ENCODE results near the gene SHANK2. TPM values are rescaled to one million over a fixed set of nuclear protein-coding genes. Genes with fewer than 3 reads are reported as not detected.
"Not testable (repeated sequence)": the region's sequence is repeated elsewhere in the genome, so short reads cannot be mapped to it uniquely, and the experiment has no call there.

The SHANK2 gene
- total RNA-seq, 1 donor from 2014 or later, result 65.9 TPM

GRCh38 chr11:71245601-71246391, 6.6 kb downstream of the SHANK2 start:
- no peak for DNase-seq (ENCODE audit: low read depth)

GRCh38 chr11:71244116-71244810, 8.1 kb downstream of the SHANK2 start:
- no peak for DNase-seq (ENCODE audit: low read depth)

- DNase-seq (ENCODE audit: low read depth), result peak; percentile 17
Measured at GRCh38 chr11:71242391-71242790, 10.0 kb downstream of the SHANK2 start.

GRCh38 chr11:71241721-71242259, 10.6 kb downstream of the SHANK2 start:
- peak; percentile 28 for DNase-seq (ENCODE audit: low read depth)

GRCh38 chr11:71240865-71241691, 11.3 kb downstream of the SHANK2 start:
- peak; percentile 99 for DNase-seq (ENCODE audit: low read depth)

- no peak for DNase-seq (ENCODE audit: low read depth)
Measured at GRCh38 chr11:71240061-71240690, 12.2 kb downstream of the SHANK2 start.

GRCh38 chr11:71239581-71239980, 12.8 kb downstream of the SHANK2 start:
- DNase-seq (ENCODE audit: low read depth), result no peak

GRCh38 chr11:71238941-71239340, 13.4 kb downstream of the SHANK2 start:
- no peak for DNase-seq (ENCODE audit: low read depth)

GRCh38 chr11:71238285-71238875, 14.0 kb downstream of the SHANK2 start:
- DNase-seq (ENCODE audit: low read depth), result no peak

- no peak for DNase-seq (ENCODE audit: low read depth)
Measured at GRCh38 chr11:71237853-71238252, 14.5 kb downstream of the SHANK2 start.

GRCh38 chr11:71236836-71237475, 15.4 kb downstream of the SHANK2 start:
- DNase-seq (ENCODE audit: low read depth), result peak; percentile 59

- DNase-seq (ENCODE audit: low read depth), result no peak
Measured at GRCh38 chr11:71235719-71236118, 16.7 kb downstream of the SHANK2 start.

- not testable (repeated sequence) for DNase-seq (ENCODE audit: low read depth)
Measured at GRCh38 chr11:71233896-71234852, 18.2 kb downstream of the SHANK2 start.

GRCh38 chr11:71232364-71232763, 20.0 kb downstream of the SHANK2 start:
- no peak for DNase-seq (ENCODE audit: low read depth)

GRCh38 chr11:71228961-71229360, 23.4 kb downstream of the SHANK2 start:
- DNase-seq (ENCODE audit: low read depth), result no peak

GRCh38 chr11:71227058-71227659, 25.2 kb downstream of the SHANK2 start:
- no peak for DNase-seq (ENCODE audit: low read depth)

- DNase-seq (ENCODE audit: low read depth), result no peak
Measured at GRCh38 chr11:71223671-71224660, 28.4 kb downstream of the SHANK2 start.

GRCh38 chr11:71223081-71223405, 29.3 kb downstream of the SHANK2 start:
- no peak for DNase-seq (ENCODE audit: low read depth)

Measured in renal cortical epithelial cell (primary cell).